ENCODE data around the gene PPIH.
A peak's percentile ranks its signal among the peaks of the same experiment; 100 is the strongest.
"Not testable (repeated sequence)": the region's sequence is repeated elsewhere in the genome, so short reads cannot be mapped to it uniquely, and the experiment has no call there.

Gene PPIH

DNA sequence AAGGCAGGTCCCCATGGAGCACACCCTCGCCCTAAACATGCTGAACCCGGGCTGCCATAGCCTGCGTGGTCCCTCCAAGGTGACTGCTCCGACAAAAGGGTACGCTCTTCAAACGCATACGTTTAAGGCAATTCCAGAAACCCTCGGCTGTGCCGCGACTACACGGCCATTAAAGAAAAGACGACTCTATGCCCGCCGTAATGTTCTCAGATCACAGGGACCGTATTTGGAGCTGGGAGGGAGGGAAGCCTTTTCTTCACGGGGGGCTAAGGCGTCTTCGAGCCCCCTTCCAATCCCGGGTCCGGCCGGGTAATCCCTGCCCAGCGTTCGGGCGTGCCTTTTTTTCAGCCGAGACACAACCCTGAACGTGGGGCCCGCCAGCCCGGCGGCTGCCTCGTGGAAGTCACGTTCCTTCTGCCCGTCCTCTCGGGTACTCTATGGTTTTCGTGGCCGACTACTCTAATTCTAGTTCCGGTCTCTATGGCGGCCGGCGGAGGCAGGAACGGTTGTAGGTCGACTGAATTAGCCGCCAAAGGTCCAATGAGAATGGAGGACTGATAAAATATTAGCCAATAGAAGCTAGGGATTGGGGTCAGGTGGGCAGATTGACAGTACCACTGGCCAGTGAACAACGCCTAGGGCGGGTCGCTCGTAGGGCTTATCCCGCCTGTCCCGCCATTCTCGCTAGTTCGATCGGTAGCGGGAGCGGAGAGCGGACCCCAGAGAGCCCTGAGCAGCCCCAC lies 23.7 kb downstream of the PPIH start, which contains the start of gene YBX1:
Gene YBX1, plus strand, starts transcription at position 678 of the 743 bp plus-strand sequence. CDS start 148 bp downstream, outside the sequence.
- Histone ChIP-seq H3K4me2 (peak within 1 kb of the TSS; percentile 95), H3K4me3 (peak within 1 kb of the TSS; percentile 93), H3K27me3 (no peaks in the 10 kb centered on the region), H3K9ac (peak within 1 kb of the TSS; percentile 95), H3K9me3 (no peaks in the 10 kb centered on the region), H3K4me1 (peaks cover 52% of the 10 kb centered on the region), H3K27ac (peak within 1 kb of the TSS; percentile 94), H4K20me1 (peaks cover 41% of the 10 kb centered on the region), H3K36me3 (peaks cover 42% of the 10 kb centered on the region)
- TF ChIP-seq Cebpa-rat (IDR thresholded peaks at IDR 0.05): no peak

- not testable (repeated sequence) for H3K9me3 ChIP-seq, H3K4me2 ChIP-seq, H3K27me3 ChIP-seq
- H3K9ac ChIP-seq: peak overlapping the region; percentile 95
- H3K4me3 ChIP-seq: peak overlapping the region; percentile 93
- peaks cover 46% of the 10 kb centered on the region for H4K20me1 ChIP-seq
- H3K36me3 ChIP-seq: peaks cover 44% of the 10 kb centered on the region
- H3K27ac ChIP-seq: peak overlapping the region; percentile 91
- H3K4me1 ChIP-seq: peaks cover 56% of the 10 kb centered on the region
These were observed 24.2 kb downstream of the PPIH start for GRCh38 chr1:42682484-42682738.

- H3K9ac ChIP-seq: peak overlapping the region; percentile 95
- H3K27ac ChIP-seq: peak overlapping the region; percentile 91
- peak overlapping the region; percentile 93 for H3K4me3 ChIP-seq
- H4K20me1 ChIP-seq: peaks cover 52% of the 10 kb centered on the region
- H3K4me1 ChIP-seq: peaks cover 62% of the 10 kb centered on the region
- H3K9me3 ChIP-seq: no peaks in the 10 kb centered on the region
- peaks cover 45% of the 10 kb centered on the region for H3K36me3 ChIP-seq
- TF ChIP-seq Cebpa-rat (IDR thresholded peaks at IDR 0.05): no peak
- no peaks in the 10 kb centered on the region for H3K27me3 ChIP-seq
- peak overlapping the region; percentile 89 for H3K4me2 ChIP-seq
These were observed 24.7 kb downstream of the PPIH start for GRCh38 chr1:42682739-42683531.

- H3K27ac ChIP-seq: no peak overlapping the region
- H3K4me2 ChIP-seq: peak overlapping the region; percentile 89
- TF ChIP-seq Cebpa-rat (IDR thresholded peaks at IDR 0.05): no peak
- H3K4me1 ChIP-seq: peaks cover 69% of the 10 kb centered on the region
- H3K4me3 ChIP-seq: peak overlapping the region; percentile 93
- peaks cover 64% of the 10 kb centered on the region for H4K20me1 ChIP-seq
- peak overlapping the region; percentile 95 for H3K9ac ChIP-seq
- peaks cover 57% of the 10 kb centered on the region for H3K36me3 ChIP-seq
- H3K9me3 ChIP-seq: no peaks in the 10 kb centered on the region
- no peaks in the 10 kb centered on the region for H3K27me3 ChIP-seq
These were observed 25.9 kb downstream of the PPIH start for GRCh38 chr1:42684139-42684538.

- H3K4me2 ChIP-seq: peak overlapping the region; percentile 89
- H3K36me3 ChIP-seq: peaks cover 76% of the 10 kb centered on the region
- H3K9me3 ChIP-seq: no peaks in the 10 kb centered on the region
- peaks cover 86% of the 10 kb centered on the region for H4K20me1 ChIP-seq
- no peaks in the 10 kb centered on the region for H3K27me3 ChIP-seq
- H3K9ac ChIP-seq: no peak overlapping the region; the same call in 1 of the 2 replicates
- H3K4me1 ChIP-seq: peaks cover 62% of the 10 kb centered on the region
- no peak overlapping the region for H3K27ac ChIP-seq
- no peak overlapping the region for H3K4me3 ChIP-seq
- TF ChIP-seq Cebpa-rat (IDR thresholded peaks at IDR 0.05): no peak
These were observed 28.2 kb downstream of the PPIH start for GRCh38 chr1:42686418-42686817.

DNA sequence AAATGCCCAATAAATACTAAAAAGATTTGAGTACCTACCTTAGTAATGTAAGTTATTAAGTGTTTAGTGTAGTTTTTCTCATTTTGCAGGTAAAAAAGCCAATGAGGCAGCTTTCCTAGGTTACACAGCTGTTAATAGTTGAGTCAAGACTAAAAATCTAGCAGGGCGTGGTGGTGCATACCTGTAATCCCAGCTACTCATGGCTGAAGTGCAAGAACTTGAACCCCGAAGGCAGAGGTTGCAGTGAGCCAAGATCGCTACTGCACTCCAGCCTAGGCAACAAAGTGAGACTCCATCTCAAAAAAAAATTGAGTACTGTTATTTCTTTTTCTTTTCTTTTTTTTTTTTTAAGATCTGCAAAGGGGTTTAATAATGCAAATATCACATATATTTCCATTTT lies 31.7 kb downstream of the PPIH start:
- Histone ChIP-seq H3K4me3 (no peak overlapping the region), H3K4me2 (0 out of 2 replicates have a peak overlapping the region, but pooled peaks have one; percentile 7), H4K20me1 (peaks cover 100% of the 10 kb centered on the region), H3K27ac (no peak overlapping the region), H3K27me3 (no peaks in the 10 kb centered on the region), H3K36me3 (peaks cover 94% of the 10 kb centered on the region), H3K9ac (no peak overlapping the region), H3K9me3 (no peaks in the 10 kb centered on the region), H3K4me1 (peaks cover 55% of the 10 kb centered on the region)
- TF ChIP-seq Cebpa-rat (IDR thresholded peaks at IDR 0.05): no peak

- H3K4me3 ChIP-seq: no peak overlapping the region
- H3K36me3 ChIP-seq: peaks cover 95% of the 10 kb centered on the region
- H3K4me1 ChIP-seq: peaks cover 48% of the 10 kb centered on the region
- TF ChIP-seq Cebpa-rat (IDR thresholded peaks at IDR 0.05): no peak
- H3K9me3 ChIP-seq: no peaks in the 10 kb centered on the region
- H3K9ac ChIP-seq: no peak overlapping the region
- H3K27me3 ChIP-seq: no peaks in the 10 kb centered on the region
- no peak overlapping the region for H3K27ac ChIP-seq
- peaks cover 100% of the 10 kb centered on the region for H4K20me1 ChIP-seq
- no peak overlapping the region for H3K4me2 ChIP-seq
These were observed 32.4 kb downstream of the PPIH start for GRCh38 chr1:42690477-42691156.

GRCh38 chr1:42691157-42691498 lies 32.9 kb downstream of the PPIH start:
- H3K27ac ChIP-seq: no peak overlapping the region
- TF ChIP-seq Cebpa-rat (IDR thresholded peaks at IDR 0.05): no peak
- H3K4me2 ChIP-seq: no peak overlapping the region
- peaks cover 100% of the 10 kb centered on the region for H4K20me1 ChIP-seq
- H3K4me3 ChIP-seq: no peak overlapping the region
- peaks cover 43% of the 10 kb centered on the region for H3K4me1 ChIP-seq
- no peaks in the 10 kb centered on the region for H3K27me3 ChIP-seq
- no peaks in the 10 kb centered on the region for H3K9me3 ChIP-seq
- H3K9ac ChIP-seq: no peak overlapping the region
- H3K36me3 ChIP-seq: peaks cover 95% of the 10 kb centered on the region

GRCh38 chr1:42692461-42692860 lies 34.2 kb downstream of the PPIH start:
- Histone ChIP-seq H3K9ac (no peak overlapping the region), H3K27ac (no peak overlapping the region), H3K4me2 (no peak overlapping the region), H3K36me3 (peaks cover 95% of the 10 kb centered on the region), H3K4me1 (peaks cover 30% of the 10 kb centered on the region), H3K9me3 (no peaks in the 10 kb centered on the region), H3K4me3 (no peak overlapping the region), H3K27me3 (no peaks in the 10 kb centered on the region), H4K20me1 (peaks cover 100% of the 10 kb centered on the region)
- TF ChIP-seq Cebpa-rat (IDR thresholded peaks at IDR 0.05): no peak

GRCh38 chr1:42692911-42693310 lies 34.7 kb downstream of the PPIH start:
- Histone ChIP-seq H3K4me2 (no peak overlapping the region), H3K4me3 (no peak overlapping the region), H3K27ac (no peak overlapping the region), H3K9me3 (no peaks in the 10 kb centered on the region), H3K27me3 (no peaks in the 10 kb centered on the region), H3K9ac (no peak overlapping the region), H3K4me1 (peaks cover 26% of the 10 kb centered on the region), H3K36me3 (peaks cover 95% of the 10 kb centered on the region), H4K20me1 (peaks cover 100% of the 10 kb centered on the region)
- no peak for TF ChIP-seq Cebpa-rat (IDR thresholded peaks at IDR 0.05)
